AG08396 (cell line): ENCODE measurements around the gene STXBP5.
A peak's percentile ranks its signal among the peaks of the same experiment; 100 is the strongest.

Experiments
- DNase-seq: peaks from one replicate; pipeline ENCODE4 v3.0.0; 2012; ENCODE audit warnings: low spot score, mixed read lengths

Gene STXBP5

DNA sequence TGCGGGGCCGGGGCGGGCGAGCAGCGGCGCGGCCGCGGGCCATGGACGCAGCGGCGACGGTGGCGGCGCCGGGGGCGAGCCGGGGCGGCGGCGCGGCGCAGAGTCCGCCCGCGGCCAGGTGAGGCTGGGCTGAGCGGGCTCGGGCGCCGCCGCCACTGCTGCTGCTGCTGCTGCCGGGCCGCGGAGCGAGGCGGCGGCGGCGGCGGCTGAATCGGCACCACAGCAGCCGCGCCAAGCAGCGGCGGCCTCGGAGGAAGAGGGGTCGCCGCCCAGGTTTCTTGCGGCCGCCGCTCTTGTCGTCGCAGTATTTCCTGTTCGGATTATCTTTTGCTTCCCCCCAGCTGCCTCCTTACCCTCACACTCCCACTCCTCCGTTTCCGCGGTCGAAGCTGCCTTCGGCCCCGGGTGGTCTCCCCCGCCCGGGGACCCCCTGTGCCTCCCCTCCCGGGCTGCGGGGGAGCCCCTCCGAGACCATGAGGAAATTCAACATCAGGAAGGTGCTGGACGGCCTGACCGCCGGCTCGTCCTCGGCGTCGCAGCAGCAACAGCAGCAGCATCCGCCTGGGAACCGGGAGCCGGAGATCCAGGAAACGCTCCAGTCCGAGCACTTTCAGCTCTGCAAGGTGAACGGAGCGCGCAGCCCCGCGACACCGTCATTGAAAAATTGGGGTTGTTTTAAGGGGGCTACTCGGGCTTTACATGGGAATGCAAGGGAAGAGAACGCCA is at the start of gene STXBP5:
Gene STXBP5 (plus strand): TSS at position 358 of the 726 bp plus-strand sequence. CDS start 116 bp downstream, at position 474.
- peak; percentile 50 for DNase-seq

DNA sequence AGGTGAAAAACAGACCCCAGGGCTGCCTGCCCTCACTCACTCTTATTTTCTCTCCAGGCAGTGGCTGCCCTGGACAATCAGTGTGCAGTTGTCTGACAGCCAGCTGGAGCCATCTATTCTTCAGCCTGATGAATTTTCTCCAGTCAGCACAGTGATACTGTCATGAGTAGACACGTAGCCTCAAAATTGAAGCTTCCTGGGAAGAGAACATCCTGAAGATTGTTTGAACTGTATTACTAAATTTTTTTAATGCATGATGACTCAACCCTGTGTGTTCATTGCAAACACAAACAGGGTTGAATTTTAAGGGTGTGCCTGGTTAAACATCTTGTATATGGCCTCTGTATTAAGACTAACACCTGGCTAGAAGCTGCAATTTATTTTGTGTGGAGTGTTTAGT is 49.8 kb upstream of the STXBP5 start:
- DNase-seq: peak; percentile 14

GRCh38 chr6:147156218-147156617 is 48.0 kb upstream of the STXBP5 start:
- DNase-seq: no peak

DNA sequence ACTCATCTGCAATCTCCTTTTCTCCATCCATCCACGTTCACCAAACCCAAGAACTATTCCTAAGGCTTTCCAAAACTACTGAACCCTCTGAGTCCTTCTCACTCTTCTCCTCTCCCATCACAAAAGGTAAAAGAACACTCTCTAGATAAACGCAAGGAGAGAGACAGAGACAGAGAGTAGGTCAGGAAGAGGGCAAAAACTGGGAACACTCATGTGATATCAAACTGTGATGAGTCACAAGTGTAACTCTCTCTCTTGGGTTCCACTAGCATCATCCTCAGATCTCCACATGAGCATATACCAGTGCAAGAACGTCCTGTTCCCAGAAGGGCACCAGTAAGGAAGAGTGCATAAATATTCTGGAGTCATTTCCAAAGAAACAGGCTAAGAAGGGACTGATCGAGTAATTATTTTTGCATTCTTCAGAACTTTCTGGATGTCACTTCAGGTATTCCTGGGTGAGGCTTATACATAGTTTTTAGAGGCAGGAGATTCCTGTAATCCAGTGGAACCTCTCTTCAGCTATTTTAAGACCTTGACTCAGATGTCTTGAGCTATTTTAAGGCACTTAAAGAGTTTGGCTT is 47.3 kb upstream of the STXBP5 start:
- no peak for DNase-seq

GRCh38 chr6:147157930-147158329 is 46.3 kb upstream of the STXBP5 start:
- DNase-seq: no peak

DNA sequence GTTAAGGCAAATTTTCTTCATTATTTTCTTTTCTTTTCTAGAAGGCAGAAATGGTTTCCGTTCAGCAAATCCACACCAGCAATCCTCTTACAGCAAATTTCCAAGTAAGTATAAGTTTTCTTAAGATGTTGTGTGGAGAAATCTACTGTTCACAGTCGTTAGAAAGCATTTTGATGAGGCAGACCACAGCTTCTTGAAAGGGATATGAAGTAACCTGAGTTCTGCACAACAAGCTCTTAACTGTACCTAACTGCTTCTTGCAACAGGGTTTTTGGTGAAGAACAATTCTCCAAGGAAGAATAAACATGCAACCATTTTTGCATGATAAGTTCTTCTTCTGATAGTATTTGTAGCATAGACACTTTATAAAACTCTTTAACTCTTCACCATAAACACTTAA is 45.3 kb upstream of the STXBP5 start:
- no peak for DNase-seq

- no peak for DNase-seq
These were observed 44.5 kb upstream of the STXBP5 start for GRCh38 chr6:147159536-147160374.

DNA sequence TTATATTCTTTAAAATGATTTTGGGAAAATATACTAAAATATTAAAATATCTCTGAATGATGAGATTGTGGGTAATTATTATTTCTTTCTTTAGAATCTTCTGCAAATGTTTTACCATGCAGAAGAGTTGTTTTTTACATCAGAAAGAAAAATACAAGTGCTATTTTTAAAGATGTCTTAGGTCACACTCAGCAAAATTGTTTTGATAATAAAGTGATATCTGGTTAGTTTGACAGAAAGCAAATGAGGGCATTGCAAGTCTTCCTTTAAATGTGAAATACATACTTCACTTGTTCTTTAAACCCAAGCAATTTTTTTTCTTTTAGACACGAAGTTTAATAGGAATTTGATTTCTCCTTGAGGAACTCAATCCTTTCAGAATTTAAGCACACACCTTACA is 43.6 kb upstream of the STXBP5 start:
- no peak for DNase-seq

DNA sequence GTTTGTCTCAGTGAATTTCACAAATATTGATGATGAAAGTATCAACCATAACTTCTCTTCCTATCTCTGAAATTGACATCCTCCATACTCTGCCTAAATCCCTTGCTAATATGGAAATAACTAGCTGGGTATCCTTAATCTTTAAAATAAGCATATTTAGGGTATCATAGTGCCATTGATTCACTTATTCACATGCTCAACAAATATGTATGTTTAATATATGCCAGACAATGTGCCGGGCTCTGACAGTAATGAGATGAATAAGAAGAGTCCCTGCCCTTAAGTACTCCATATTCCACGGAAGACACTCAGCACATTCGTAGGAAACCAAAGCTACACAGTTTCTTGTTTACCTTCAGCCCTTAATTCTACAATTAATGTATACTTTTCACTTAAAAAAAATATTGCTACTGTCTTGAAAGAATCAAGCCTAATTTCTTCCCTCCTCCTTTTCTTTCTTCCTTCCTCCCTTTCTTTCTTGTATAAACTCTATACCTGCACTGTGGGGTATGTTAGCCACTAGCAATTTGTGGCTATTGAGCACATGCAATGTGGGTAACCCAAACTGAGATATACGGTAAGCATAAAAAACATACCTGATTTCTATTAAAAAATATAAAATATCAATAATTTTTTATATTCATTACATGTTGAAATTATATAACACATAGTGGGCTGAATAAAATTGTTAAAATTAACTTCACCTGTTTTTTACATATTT is 42.8 kb upstream of the STXBP5 start:
- no peak for DNase-seq

DNA sequence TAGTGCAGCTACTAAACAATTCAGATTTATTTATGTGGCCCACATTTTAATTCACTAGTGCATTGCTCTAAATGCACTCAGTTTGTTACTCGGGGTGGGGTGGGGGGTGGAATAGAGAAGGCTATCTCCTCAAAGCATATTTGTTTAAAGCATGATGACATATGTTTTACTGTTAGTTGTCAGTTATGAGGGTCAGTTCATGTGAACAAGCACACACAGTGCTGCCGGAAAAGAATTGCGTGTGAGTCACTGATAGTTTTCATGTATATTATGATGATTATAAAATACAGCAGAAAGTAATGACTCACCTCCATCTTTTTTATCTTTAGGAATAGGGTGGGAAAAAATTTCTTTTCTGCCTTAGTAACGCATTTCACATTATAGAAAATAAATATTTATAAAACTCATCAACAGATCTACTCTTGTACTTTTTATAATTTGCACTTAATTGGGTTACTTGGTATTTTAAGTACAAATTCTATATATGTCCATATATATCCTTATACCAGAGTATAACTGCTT is 42.2 kb upstream of the STXBP5 start:
- no peak for DNase-seq

DNA sequence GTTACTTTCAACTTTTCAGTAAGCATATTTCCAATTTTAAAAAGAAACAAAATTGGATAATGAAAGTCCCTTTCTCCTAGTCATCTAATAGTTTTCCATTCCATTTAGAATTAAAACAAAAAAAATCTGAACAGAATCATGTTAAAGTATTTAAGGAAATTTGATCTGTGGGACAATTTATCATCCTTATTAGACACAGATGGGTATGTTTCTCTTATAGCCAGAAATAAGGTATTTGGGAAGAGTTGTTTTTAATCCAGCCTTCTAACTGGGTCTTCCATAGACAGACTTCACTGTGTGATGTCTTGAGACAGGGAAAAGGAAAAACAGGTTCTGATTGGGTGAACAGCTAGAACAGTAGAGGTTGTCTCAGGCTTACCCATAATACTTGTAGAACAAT is 39.5 kb upstream of the STXBP5 start:
- no peak for DNase-seq

GRCh38 chr6:147166360-147166944 is 37.8 kb upstream of the STXBP5 start:
- no peak for DNase-seq

DNA sequence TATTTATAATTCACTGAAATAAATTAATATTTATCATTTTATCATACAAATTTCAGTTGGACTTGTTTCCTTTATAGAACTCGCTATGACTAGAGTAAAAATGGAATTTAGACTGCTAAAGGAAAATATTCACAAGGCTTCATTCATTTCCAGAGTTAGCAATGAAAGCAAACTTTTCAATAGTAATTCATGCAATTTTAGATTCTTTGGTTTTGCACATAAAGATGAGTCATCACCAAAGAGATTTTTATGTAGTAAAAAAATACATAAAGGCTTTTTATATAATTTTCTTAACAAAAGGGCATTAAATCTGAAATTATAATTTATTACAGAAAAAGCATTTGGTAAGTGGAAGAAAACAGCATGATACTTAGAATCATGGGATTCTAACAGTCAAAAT is 37.2 kb upstream of the STXBP5 start:
- no peak for DNase-seq

GRCh38 chr6:147167576-147168461 is 36.4 kb upstream of the STXBP5 start:
- no peak for DNase-seq

GRCh38 chr6:147169529-147169928 is 34.7 kb upstream of the STXBP5 start:
- no peak for DNase-seq

GRCh38 chr6:147170269-147170668 is 33.9 kb upstream of the STXBP5 start:
- peak; percentile 56 for DNase-seq

DNA sequence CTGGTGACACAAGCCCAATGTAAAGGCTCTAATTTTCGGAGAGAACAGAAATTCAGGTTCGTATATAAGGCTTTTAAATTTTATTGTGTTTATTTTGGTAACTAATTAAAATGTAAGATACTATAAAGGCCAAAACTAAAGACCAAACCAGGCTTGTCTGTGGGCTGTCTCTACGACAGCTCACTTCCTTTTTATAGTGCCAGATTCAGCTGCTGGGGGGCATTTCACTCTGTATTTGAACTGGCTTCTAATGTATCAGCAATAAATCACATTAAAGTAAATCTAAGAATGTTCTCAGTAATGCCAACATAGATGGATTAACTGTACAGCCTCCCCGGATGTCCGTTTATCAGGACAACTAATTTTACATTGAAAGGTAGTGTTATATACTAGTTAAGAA is 31.1 kb upstream of the STXBP5 start:
- DNase-seq: no peak

GRCh38 chr6:147173675-147174308 is 30.4 kb upstream of the STXBP5 start:
- DNase-seq: no peak

DNA sequence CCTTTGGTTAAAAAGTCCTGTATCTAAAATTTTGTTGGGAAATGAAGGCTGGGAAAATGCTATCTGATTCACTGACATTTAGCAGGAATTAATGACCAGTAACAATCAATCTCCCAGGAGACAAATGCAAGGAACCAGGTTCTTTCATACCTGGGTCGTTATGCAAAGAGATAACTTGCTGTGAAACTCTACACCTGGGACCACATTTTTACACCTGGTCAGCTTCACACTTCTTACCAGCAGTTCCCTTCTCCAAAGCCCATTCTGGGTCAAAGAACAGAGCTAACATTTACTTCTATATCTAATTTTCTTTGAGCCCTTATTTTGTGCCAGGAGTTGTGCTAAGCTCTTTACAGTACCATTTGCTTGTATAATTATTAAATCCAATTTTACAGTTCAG is 27.4 kb upstream of the STXBP5 start:
- DNase-seq: no peak

GRCh38 chr6:147177286-147177685 is 26.9 kb upstream of the STXBP5 start:
- DNase-seq: no peak
